K562 (cell line): ENCODE measurements around the gene ANKRD7. TPM values are rescaled to one million over a fixed set of nuclear protein-coding genes. Genes with fewer than 3 reads are reported as not detected.

Experiments used
- ATAC-seq: fragments of 200-7000 bp; cut with Tn5 transposase; 3 replicates; pipeline ENCODE4 v1.9.1; 2020; ENCODE audit warnings: moderate library complexity
- BruUV-seq: library from RNA; stranded (reverse); fragments of 400-500 nt; replicated peaks from 2 replicates; lab custom pipeline; 2021; lab: Mats Ljungman, UMichigan
- CTCF ChIA-PET: fragments of 300-600 bp; formaldehyde crosslinking; extraction: SDS; loops from one replicate; lab custom pipeline; 2021; ENCODE audit warnings: low intra/inter-chr PET ratio; lab: Yijun Ruan, JAX
- POLR2A ChIA-PET: fragments of 300-600, 350-650 bp; sonication (Branson Sonifier 250); formaldehyde crosslinking; extraction: SDS; loops from one replicate; lab custom pipeline; 2021; ENCODE audit warnings: antibody characterized with exemption, inconsistent platforms; lab: Yijun Ruan, JAX
- DNase-seq, 4 experiments: peaks; one replicate each; pipeline versions ENCODE4 v3.0.0 to v3.0.0-alpha.2; 2011 to 2018; ENCODE audit warnings: low spot score in 3 of 4, mixed read lengths in 3 of 4; ENCODE audit errors: extremely low read depth in 1 of 4
- FAIRE-seq: peaks from 2 replicates; lab custom pipeline; 2011; peaks lifted over from hg19 to GRCh38; lab: Jason Lieb, UNC
- H2AFZ ChIP-seq: 2 replicates; pipeline ENCODE4 v1.6.0; 2011; ENCODE audit warnings: low read depth, low read length, control low read depth, inconsistent platforms
- H3K27ac ChIP-seq: fragments of 200-600 bp; 3 replicates; pipeline ENCODE4 v1.8.0; 2011; ENCODE audit warnings: low read depth, mild to moderate bottlenecking, control low read depth, inconsistent platforms, low read length, moderate library complexity, mixed read lengths; ENCODE audit errors: extremely low read depth
- H3K27me3 ChIP-seq, 2 experiments: fragments of 300-600 bp in 1 of 2; 2 replicates in 1 of 2; 3 replicates in 1 of 2; pipeline versions ENCODE4 v1.6.0 to v1.8.0; 2011; ENCODE audit warnings: inconsistent platforms in 2 of 2, low read length in 2 of 2, mild to moderate bottlenecking in 1 of 2, mixed read lengths in 1 of 2, moderate library complexity in 1 of 2; ENCODE audit not compliant: control insufficient read depth in 2 of 2, insufficient read depth in 2 of 2
- H3K36me3 ChIP-seq: fragments of 300-600 bp; 3 replicates; pipeline ENCODE4 v1.8.0; 2011; ENCODE audit warnings: mild to moderate bottlenecking, low read length, inconsistent platforms; ENCODE audit not compliant: control insufficient read depth, insufficient read depth
- H3K4me1 ChIP-seq, 2 experiments: fragments of 200-600 bp in 1 of 2; replicated peaks in 1 of 2; 2 replicates in 1 of 2; 3 replicates in 1 of 2; pipeline versions ENCODE4 v1.5.1 to v1.8.0; 2011; ENCODE audit warnings: inconsistent platforms in 2 of 2, low read length in 2 of 2, mild to moderate bottlenecking in 1 of 2, mixed read lengths in 1 of 2, moderate library complexity in 1 of 2; ENCODE audit not compliant: control insufficient read depth in 2 of 2, insufficient read depth in 2 of 2
- H3K4me2 ChIP-seq: 2 replicates; pipeline ENCODE4 v1.6.1; 2011; ENCODE audit warnings: low read length, control low read depth, inconsistent platforms, mixed read lengths; ENCODE audit not compliant: insufficient read depth
- H3K4me3 ChIP-seq: fragments of 200-600 bp; sonication (generic), shearing (Covaris generic); 2 replicates; pipeline ENCODE4 v1.5.1; 2016; ENCODE audit warnings: control low read depth, inconsistent platforms
- H3K79me2 ChIP-seq: fragments of 200-600 bp; 3 replicates; pipeline ENCODE4 v1.8.0; 2011; ENCODE audit warnings: low read length, inconsistent platforms; ENCODE audit not compliant: control insufficient read depth, insufficient read depth
- H3K9ac ChIP-seq, 2 experiments: 2 replicates each; pipeline versions ENCODE4 v1.6.0 to v1.6.1; 2011; ENCODE audit warnings: low read depth in 2 of 2, low read length in 2 of 2, control low read depth in 1 of 2, inconsistent platforms in 1 of 2, mild to moderate bottlenecking in 1 of 2, mixed read lengths in 1 of 2; ENCODE audit not compliant: insufficient read depth in 1 of 2
- H3K9me1 ChIP-seq: one replicate; pipeline ENCODE4 v1.6.0; 2011; ENCODE audit warnings: inconsistent platforms, mild to moderate bottlenecking, low read length, moderate library complexity; ENCODE audit not compliant: control insufficient read depth, insufficient read depth
- H3K9me3 ChIP-seq: replicated peaks from 2 replicates; pipeline ENCODE4 v1.5.1; 2011; ENCODE audit warnings: low read depth, low read length, inconsistent platforms; ENCODE audit not compliant: control insufficient read depth, insufficient read depth
- H4K20me1 ChIP-seq: replicated peaks from 2 replicates; pipeline ENCODE4 v1.6.1; 2011; ENCODE audit warnings: low read length, inconsistent platforms, mixed read lengths; ENCODE audit not compliant: control insufficient read depth, insufficient read depth
- CBX3 ChIP-seq, 2 experiments: IDR thresholded peaks; 1 replicate in 1 of 2; 2 replicates in 1 of 2; pipeline ENCODE4 v1.6.1; 2012; ENCODE audit warnings: inconsistent platforms in 2 of 2, low read length in 2 of 2, borderline replicate concordance in 1 of 2, control low read depth in 1 of 2
- CBX8 ChIP-seq: fragments of 200-600 bp; sonication (generic); IDR thresholded peaks from 2 replicates; pipeline ENCODE4 v1.6.1; 2012; ENCODE audit warnings: borderline replicate concordance, mixed run types, low read depth, mild to moderate bottlenecking, moderate library complexity, mixed read lengths, low read length, control low read depth, inconsistent platforms; ENCODE audit not compliant: poor library complexity, severe bottlenecking; ENCODE audit errors: extremely low read depth
- GATAD2A ChIP-seq: fragments of 450-650 bp; IDR thresholded peaks from 2 replicates; pipeline ENCODE4 v1.6.1; 2017
- NCOA2 ChIP-seq, 2 experiments: fragments of 450-650 bp; IDR thresholded peaks; 2 replicates each; pipeline ENCODE4 v1.6.1; 2018; ENCODE audit warnings: mild to moderate bottlenecking in 2 of 2, moderate library complexity in 1 of 2; ENCODE audit not compliant: partially characterized antibody in 2 of 2
- NCOA4 ChIP-seq: fragments of 450-650 bp; IDR thresholded peaks from 2 replicates; pipeline ENCODE4 v1.6.1; 2018; ENCODE audit warnings: mild to moderate bottlenecking; ENCODE audit not compliant: partially characterized antibody
- TCFL5 ChIP-seq: fragments of 250-450 bp; sonication (Bioruptor Pico); conservative IDR thresholded peaks from 2 replicates; pipeline ENCODE4 v1.6.1; 2021; ENCODE audit warnings: mild to moderate bottlenecking, moderate library complexity, matching md5 sums
- ZNF143 ChIP-seq: sonication (generic); formaldehyde crosslinking; IDR thresholded peaks from 2 replicates; pipeline ENCODE4 v1.9.0; 2022; ENCODE audit warnings: mild to moderate bottlenecking, missing genetic modification reagents
- WGBS: fragments of 100-300 bp; shearing (Covaris generic); methylation state at CpG from one replicate; pipeline ENCODE4 v1.1.6; 2016; ENCODE audit warnings: low coverage, mixed read lengths; ENCODE audit not compliant: insufficient coverage; ENCODE audit errors: missing lambda C conversion rate; 5-methylcytosine and 5-hydroxymethylcytosine counted together
- in situ Hi-C: fragments of 300-500 bp; cut with MboI; formaldehyde crosslinking; loops from 4 replicates; pipeline ENCODE4 v1.15.0; 2018; ENCODE audit warnings: inconsistent platforms, mixed read lengths
- intact Hi-C: fragments of 100-400 bp; cut with micrococcal nuclease; formaldehyde crosslinking; loops from 2 replicates; pipeline ENCODE4 v1.14.2; 2022
- polyA plus RNA-seq, 8 experiments: library from polyadenylated mRNA; depleted of rRNA in 4 of 8; stranded (reverse) in 5 of 8; unstranded in 3 of 8; fragments of >200 nt; fragmentation: Nextera tagmentation in 2 of 8; fragmentation: Illumina TruSeq in 1 of 8; extraction: Ambion mirVana in 2 of 8; extraction: Trizol in 1 of 8; gene quantifications; 2 replicates each; pipeline versions ENCODE4 v1.2.1 to v1.2.3, GENCODE V29; 2011 to 2014; ENCODE audit warnings: inconsistent platforms in 1 of 8, missing spikeins in 1 of 8
- total RNA-seq, 7 experiments: library from RNA; depleted of rRNA in 6 of 7; stranded (reverse); fragments of >200 nt in 6 of 7; fragmentation: Illumina TruSeq in 2 of 7; extraction: Trizol in 2 of 7; gene quantifications; 2 replicates each; pipeline versions ENCODE4 v1.2.1 to v1.2.3, GENCODE V29; 2011 to 2021; ENCODE audit warnings: low replicate concordance in 1 of 7
- TF ChIP-seq, protein P1 (sequence below): fragments of 200-800 bp; sonication (Bioruptor generic); IDR thresholded peaks from 2 replicates; pipeline ENCODE4 v1.6.1; 2017; ENCODE audit warnings: missing genetic modification characterization, missing compliant biosample characterization
- TF ChIP-seq, protein P2 (sequence below): IDR thresholded peaks from 2 replicates; pipeline ENCODE4 v1.6.1; 2016; ENCODE audit warnings: missing genetic modification characterization, missing compliant biosample characterization
- TF ChIP-seq, protein P3 (sequence below), 2 experiments: fragments of 450-650 bp in 1 of 2; sonication (generic) in 1 of 2; formaldehyde crosslinking; conservative IDR thresholded peaks; 2 replicates each; pipeline versions ENCODE4 v1.4.0 to v1.8.1; 2020 to 2022; ENCODE audit warnings: mild to moderate bottlenecking in 1 of 2, missing genetic modification reagents in 1 of 2
- TF ChIP-seq, protein P4 (sequence below): fragments of 250-450 bp; sonication (Bioruptor Pico); IDR thresholded peaks from 2 replicates; pipeline ENCODE4 v1.4.0; 2020; ENCODE audit warnings: mild to moderate bottlenecking, moderate library complexity

ANKRD7 gene
- total and polyA plus RNA-seq, 9 of the 15 experiments (the other 6 are each of a cell fraction or from before 2014, with no cell fraction given), result 0.33 TPM; not detected in 8

DNA sequence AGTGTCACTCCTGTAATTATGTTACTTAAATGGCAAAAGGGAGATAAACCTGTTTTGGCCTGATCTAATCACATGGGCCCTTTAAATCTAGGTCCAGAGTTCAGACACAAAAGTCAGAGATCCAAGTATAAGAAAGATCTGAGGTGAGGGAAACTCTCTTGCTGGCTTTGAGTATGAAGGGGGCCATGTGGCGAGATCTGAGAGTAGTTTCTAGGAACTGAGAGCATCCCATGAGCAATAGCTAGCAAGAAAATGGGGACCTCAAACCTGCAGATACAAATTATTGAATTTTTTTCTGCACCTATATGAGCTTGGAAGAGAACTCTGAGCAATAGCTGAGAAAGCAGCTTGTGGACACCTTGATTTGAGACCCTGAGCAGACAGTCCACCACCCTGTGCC lies 27.6 kb downstream of the ANKRD7 start:
- FAIRE-seq, result no peak
- in situ Hi-C loops, result no loop called here

More for the DNA sequence above, 27.6 kb downstream of the ANKRD7 start:
- H3K27me3 ChIP-seq, result no peaks in the 10 kb centered on the region
- CTCF ChIA-PET, result no interaction called here
- ATAC-seq (no peak), DNase-seq (no peak)
- no peaks in the 10 kb centered on the region for H3K9me3 ChIP-seq
- no TSS peak for BruUV-seq
- WGBS, result 26% methylated on average over 1 of the region's 1 CpG
- no peaks in the 10 kb centered on the region for H3K4me1 ChIP-seq
- no peaks in the 10 kb centered on the region for H3K9me1 ChIP-seq
- H3K79me2 ChIP-seq, result no peaks in the 10 kb centered on the region
- H3K27ac ChIP-seq, result no peak overlapping the region
- TF ChIP-seq TCFL5 (CRISPR knock-in tag), result no peak
- TF ChIP-seq, protein P1, sequence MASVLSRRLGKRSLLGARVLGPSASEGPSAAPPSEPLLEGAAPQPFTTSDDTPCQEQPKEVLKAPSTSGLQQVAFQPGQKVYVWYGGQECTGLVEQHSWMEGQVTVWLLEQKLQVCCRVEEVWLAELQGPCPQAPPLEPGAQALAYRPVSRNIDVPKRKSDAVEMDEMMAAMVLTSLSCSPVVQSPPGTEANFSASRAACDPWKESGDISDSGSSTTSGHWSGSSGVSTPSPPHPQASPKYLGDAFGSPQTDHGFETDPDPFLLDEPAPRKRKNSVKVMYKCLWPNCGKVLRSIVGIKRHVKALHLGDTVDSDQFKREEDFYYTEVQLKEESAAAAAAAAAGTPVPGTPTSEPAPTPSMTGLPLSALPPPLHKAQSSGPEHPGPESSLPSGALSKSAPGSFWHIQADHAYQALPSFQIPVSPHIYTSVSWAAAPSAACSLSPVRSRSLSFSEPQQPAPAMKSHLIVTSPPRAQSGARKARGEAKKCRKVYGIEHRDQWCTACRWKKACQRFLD (CRISPR knock-in tag), result no peak
- TF ChIP-seq, protein P2, sequence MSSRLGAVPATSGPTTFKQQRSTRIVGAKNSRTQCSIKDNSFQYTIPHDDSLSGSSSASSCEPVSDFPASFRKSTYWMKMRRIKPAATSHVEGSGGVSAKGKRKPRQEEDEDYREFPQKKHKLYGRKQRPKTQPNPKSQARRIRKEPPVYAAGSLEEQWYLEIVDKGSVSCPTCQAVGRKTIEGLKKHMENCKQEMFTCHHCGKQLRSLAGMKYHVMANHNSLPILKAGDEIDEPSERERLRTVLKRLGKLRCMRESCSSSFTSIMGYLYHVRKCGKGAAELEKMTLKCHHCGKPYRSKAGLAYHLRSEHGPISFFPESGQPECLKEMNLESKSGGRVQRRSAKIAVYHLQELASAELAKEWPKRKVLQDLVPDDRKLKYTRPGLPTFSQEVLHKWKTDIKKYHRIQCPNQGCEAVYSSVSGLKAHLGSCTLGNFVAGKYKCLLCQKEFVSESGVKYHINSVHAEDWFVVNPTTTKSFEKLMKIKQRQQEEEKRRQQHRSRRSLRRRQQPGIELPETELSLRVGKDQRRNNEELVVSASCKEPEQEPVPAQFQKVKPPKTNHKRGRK (tag), result no peak
- no peak for TF ChIP-seq CBX8
- no peak for TF ChIP-seq NCOA4
- no peak for TF ChIP-seq NCOA2 (IDR thresholded peaks at IDR 0.05; ENCODE audit: partially characterized antibody in 2 of 2)
- TF ChIP-seq GATAD2A, result no peak
- TF ChIP-seq CBX3 (IDR thresholded peaks at IDR 0.05; ENCODE audit: borderline replicate concordance in 1 of 2, low read length in 2 of 2), result no peak
- TF ChIP-seq, protein P3, sequence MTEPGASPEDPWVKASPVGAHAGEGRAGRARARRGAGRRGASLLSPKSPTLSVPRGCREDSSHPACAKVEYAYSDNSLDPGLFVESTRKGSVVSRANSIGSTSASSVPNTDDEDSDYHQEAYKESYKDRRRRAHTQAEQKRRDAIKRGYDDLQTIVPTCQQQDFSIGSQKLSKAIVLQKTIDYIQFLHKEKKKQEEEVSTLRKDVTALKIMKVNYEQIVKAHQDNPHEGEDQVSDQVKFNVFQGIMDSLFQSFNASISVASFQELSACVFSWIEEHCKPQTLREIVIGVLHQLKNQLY (CRISPR knock-in tag; conservative IDR thresholded peaks at IDR 0.05), result no peak
- TF ChIP-seq, protein P4, sequence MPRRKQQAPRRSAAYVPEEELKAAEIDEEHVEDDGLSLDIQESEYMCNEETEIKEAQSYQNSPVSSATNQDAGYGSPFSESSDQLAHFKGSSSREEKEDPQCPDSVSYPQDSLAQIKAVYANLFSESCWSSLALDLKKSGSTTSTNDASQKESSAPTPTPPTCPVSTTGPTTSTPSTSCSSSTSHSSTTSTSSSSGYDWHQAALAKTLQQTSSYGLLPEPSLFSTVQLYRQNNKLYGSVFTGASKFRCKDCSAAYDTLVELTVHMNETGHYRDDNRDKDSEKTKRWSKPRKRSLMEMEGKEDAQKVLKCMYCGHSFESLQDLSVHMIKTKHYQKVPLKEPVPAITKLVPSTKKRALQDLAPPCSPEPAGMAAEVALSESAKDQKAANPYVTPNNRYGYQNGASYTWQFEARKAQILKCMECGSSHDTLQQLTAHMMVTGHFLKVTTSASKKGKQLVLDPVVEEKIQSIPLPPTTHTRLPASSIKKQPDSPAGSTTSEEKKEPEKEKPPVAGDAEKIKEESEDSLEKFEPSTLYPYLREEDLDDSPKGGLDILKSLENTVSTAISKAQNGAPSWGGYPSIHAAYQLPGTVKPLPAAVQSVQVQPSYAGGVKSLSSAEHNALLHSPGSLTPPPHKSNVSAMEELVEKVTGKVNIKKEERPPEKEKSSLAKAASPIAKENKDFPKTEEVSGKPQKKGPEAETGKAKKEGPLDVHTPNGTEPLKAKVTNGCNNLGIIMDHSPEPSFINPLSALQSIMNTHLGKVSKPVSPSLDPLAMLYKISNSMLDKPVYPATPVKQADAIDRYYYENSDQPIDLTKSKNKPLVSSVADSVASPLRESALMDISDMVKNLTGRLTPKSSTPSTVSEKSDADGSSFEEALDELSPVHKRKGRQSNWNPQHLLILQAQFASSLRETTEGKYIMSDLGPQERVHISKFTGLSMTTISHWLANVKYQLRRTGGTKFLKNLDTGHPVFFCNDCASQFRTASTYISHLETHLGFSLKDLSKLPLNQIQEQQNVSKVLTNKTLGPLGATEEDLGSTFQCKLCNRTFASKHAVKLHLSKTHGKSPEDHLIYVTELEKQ, result no peak
- no peak for TF ChIP-seq ZNF143 (CRISPR knock-in tag)
- no peaks in the 10 kb centered on the region for H3K36me3 ChIP-seq
- no peak overlapping the region for H3K4me2 ChIP-seq
- no peaks in the 10 kb centered on the region for H4K20me1 ChIP-seq
- H3K9ac ChIP-seq, result no peak overlapping the region
- H3K4me3 ChIP-seq, result no peak overlapping the region
- POLR2A ChIA-PET, result no interaction called here
- intact Hi-C loops, result no loop called here
- no peak overlapping the region for H2AFZ ChIP-seq
